Measurements from ENCODE around the gene CHST10. TPM values are rescaled to one million over a fixed set of nuclear protein-coding genes. Genes with fewer than 3 reads are reported as not detected.

The CHST10 gene
- total and polyA plus RNA-seq, 2 donors (not counting 3 experiments of a cell fraction or from before 2014, with no cell fraction given) = 11.1 to 12.3 TPM

GRCh38 chr2:100397976-100398375, 19.5 kb downstream of the CHST10 start:
- H4K20me1 ChIP-seq (replicated peaks; ENCODE audit: control insufficient read depth, extremely low read depth, insufficient read depth, low read length) = no peaks in the 10 kb centered on the region
- no peak for DNase-seq (ENCODE audit: low read depth, low spot score)
- no peaks in the 10 kb centered on the region for H3K4me1 ChIP-seq (ENCODE audit: control insufficient read depth, extremely low read depth, insufficient read depth, low read length)
- no TSS peak for BruUV-seq (replicated peaks)
- no peak overlapping the region for H2AFZ ChIP-seq (ENCODE audit: low read depth, low read length)
- no peak overlapping the region for H3K27ac ChIP-seq (ENCODE audit: insufficient read depth, low read depth, low read length)
- no peaks in the 10 kb centered on the region for H3K27me3 ChIP-seq (ENCODE audit: control insufficient read depth in 2 of 2, insufficient read depth in 2 of 2, low read length in 2 of 2)
- peaks cover 2% of the 10 kb centered on the region in 2 experiments for H3K36me3 ChIP-seq (ENCODE audit: control insufficient read depth in 2 of 2, extremely low read depth in 1 of 2, insufficient read depth in 2 of 2, low read length in 2 of 2)
- dilution Hi-C loops (cut with MboI; ENCODE audit: extremely low pct_ligation_motif_present, low sequenced_read_pairs) = no loop called here
- H3K9ac ChIP-seq (replicated peaks; ENCODE audit: extremely low read depth, insufficient read depth, low read length) = no peak overlapping the region
- H3K79me2 ChIP-seq (ENCODE audit: control insufficient read depth, insufficient read depth, low read length) = no peaks in the 10 kb centered on the region
- POLR2A ChIA-PET = no interaction called here
- no peak for FAIRE-seq
- no peak for TF ChIP-seq CTCF (IDR thresholded peaks at IDR 0.05; ENCODE audit: extremely low read depth in 1 of 2, insufficient read depth in 1 of 2, low read depth in 1 of 2, low read length in 2 of 2)
- TF ChIP-seq POLR2AphosphoS5 (IDR thresholded peaks at IDR 0.05; ENCODE audit: insufficient read depth, low read depth, low read length) = no peak
- TF ChIP-seq MAX (IDR thresholded peaks at IDR 0.05; ENCODE audit: insufficient read depth, insufficient read length) = no peak
- TF ChIP-seq MYC (IDR thresholded peaks at IDR 0.05; ENCODE audit: low read depth, low read length) = no peak
- TF ChIP-seq FOS (IDR thresholded peaks at IDR 0.05; ENCODE audit: borderline replicate concordance, insufficient read depth, low read length) = no peak
- no peak for TF ChIP-seq JUN (IDR thresholded peaks at IDR 0.05; ENCODE audit: borderline replicate concordance, insufficient read depth, insufficient read length, low read depth)
- no peak for TF ChIP-seq GATA2 (IDR thresholded peaks at IDR 0.05; ENCODE audit: insufficient read depth, insufficient read length, low read depth, low read length)
- TF ChIP-seq POLR2A (IDR thresholded peaks at IDR 0.05; ENCODE audit: low read depth, low read length) = no peak
- TF ChIP-seq EZH2 (IDR thresholded peaks at IDR 0.05; ENCODE audit: borderline replicate concordance, low read depth, low read length, severe bottlenecking) = no peak
- H3K4me2 ChIP-seq (ENCODE audit: insufficient read depth, low read length) = no peak overlapping the region
- no peak overlapping the region for H3K4me3 ChIP-seq (replicated peaks in 1 of 3; ENCODE audit: insufficient read depth in 1 of 3, low read depth in 1 of 3, low read length in 3 of 3)
- H3K9me1 ChIP-seq (replicated peaks; ENCODE audit: control insufficient read depth, extremely low read depth, insufficient read depth, low read length) = no peaks in the 10 kb centered on the region
- intact Hi-C loops (cut with micrococcal nuclease) = no loop called here
- no peaks in the 10 kb centered on the region for H3K9me3 ChIP-seq (replicated peaks; ENCODE audit: control insufficient read depth, insufficient read depth, low read length)
- CTCF ChIA-PET = interaction anchor here (1.2 to 2.4 kb wide), 2 partner anchors 17 to 135 kb away, joined by 4 to 8 read pairs; no protein-coding TSS in a partner anchor

All from endothelial cell of umbilical vein (primary cell).